Measurements from ENCODE around the gene COL2A1. TPM values are rescaled to one million over a fixed set of nuclear protein-coding genes. Genes with fewer than 3 reads are reported as not detected.

COL2A1 gene
- total RNA-seq, 2 experiments from 2014 or later: not detected

DNA sequence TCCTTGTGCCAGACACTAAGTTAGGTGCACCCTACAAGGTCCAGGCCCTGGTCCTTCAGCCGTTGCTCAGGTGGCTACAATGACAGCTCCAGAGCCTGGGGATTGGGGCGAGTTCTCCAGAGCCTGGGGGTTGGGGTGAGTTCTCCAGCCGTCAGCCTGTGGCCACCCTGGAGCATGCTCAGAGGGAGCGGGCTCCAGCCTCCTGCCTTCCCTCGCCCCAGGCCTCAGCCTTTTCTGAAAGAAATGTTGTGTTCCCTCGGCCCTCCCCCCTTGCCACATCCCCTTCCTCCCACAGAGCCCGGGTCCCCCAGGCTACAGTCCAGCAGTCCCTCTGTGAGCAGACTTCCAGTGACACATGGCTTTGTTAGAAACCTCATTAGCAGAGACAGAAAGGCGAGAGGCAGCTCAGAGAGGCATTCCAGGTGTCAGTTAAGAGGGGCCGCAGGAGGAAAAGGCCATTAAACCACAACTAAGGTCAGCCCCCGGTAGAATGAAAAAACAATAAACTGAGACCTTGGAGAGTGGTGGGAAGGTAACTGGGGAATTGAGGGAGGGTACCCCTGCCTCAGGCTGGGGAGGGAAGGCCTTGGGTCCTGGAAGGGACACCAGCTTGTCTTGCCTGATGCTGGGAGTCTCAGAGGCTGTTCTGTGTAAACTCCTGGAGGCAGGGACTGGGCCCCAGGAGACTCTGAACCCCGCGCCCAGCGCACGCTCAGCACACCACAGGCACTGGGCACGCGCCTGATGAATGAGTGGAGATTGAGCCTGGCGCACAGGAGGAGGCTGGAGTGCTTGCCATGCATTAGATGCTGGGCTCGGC lies 23.1 kb upstream of the COL2A1 start:
- Mint-ChIP-seq H3K9me3 (no peaks in the 10 kb centered on the region), H3K4me1 (ENCODE audit: low read depth) (no peaks in the 10 kb centered on the region), H3K27ac (no peak overlapping the region), H3K27me3 (ENCODE audit: low read depth) (peaks cover 2% of the 10 kb centered on the region), H3K36me3 (ENCODE audit: low read depth) (no peaks in the 10 kb centered on the region), H3K4me3 (no peak overlapping the region)
- CTCF ChIA-PET: no interaction called here
- DNase-seq: no peak
- intact Hi-C loops (cut with micrococcal nuclease): no loop called here

DNA sequence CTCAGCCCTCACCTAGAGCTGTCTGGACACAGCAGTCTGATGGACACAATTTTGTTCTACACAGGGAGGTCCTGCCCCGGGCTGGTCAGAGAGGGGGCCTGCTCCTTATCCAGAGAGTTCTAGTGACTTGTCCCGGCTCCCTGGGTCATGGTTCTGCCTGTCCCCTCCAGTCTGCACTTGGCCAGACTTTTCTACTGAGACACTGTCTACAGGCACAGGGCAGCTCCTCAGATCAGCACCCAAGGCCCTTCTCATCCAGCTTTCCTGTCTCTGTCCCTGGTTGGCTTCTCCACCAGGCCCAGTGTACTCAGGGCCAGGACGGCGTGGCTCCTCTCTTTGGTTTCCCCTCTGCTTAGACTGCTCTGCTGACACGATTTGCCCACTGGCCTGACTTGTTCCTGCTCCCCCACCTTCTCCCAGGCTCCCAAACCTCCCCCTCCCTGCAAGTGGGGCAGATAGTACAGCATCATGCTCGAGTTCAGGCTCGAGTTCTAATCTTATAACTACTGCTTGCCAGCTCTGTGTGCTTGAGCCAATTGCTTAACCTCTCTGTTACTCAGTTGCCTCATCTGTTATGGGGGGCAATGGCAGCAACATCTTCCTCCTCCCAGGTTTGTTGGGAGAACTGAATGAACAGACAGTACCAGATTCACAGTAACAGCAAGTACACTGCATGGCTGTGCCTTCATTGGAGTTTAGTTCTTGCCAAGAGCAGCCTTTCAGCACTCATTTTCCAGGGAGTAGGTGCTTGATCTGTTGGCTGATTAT lies 22.0 kb upstream of the COL2A1 start:
- intact Hi-C loops (cut with micrococcal nuclease): no loop called here
- no peaks in the 10 kb centered on the region for H3K4me1 Mint-ChIP-seq (ENCODE audit: low read depth)
- no peak for DNase-seq
- H3K36me3 Mint-ChIP-seq (ENCODE audit: low read depth): no peaks in the 10 kb centered on the region
- CTCF ChIA-PET: interaction anchor here (0.7 kb wide), 1 partner anchor 302 kb away, joined by 3 read pairs; no protein-coding TSS in a partner anchor
- H3K4me3 Mint-ChIP-seq: no peak overlapping the region
- H3K27ac Mint-ChIP-seq: no peak overlapping the region
- H3K9me3 Mint-ChIP-seq: no peaks in the 10 kb centered on the region
- peaks cover 2% of the 10 kb centered on the region for H3K27me3 Mint-ChIP-seq (ENCODE audit: low read depth)

DNA sequence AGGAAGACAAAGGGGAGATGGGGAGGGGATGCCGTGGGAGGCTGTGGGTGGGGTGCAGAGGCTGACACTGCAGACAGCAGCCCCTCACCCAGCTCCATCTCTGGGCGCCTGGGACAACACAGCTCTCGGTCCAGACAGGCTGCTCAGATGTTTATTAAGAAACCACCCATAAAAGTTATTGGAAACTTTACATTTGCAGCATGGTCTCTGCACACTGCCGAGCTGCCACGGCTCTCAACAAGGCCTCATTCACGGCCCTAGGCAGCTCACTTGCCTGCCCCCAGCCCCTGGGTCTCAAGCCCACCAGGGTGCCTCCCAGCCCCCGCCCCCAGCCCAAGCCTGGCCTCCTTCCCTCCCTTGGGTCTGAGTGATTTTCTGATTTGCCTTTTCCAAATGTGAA lies 21.0 kb upstream of the COL2A1 start:
- H3K27me3 Mint-ChIP-seq (ENCODE audit: low read depth): peaks cover 2% of the 10 kb centered on the region
- H3K9me3 Mint-ChIP-seq: no peaks in the 10 kb centered on the region
- no peaks in the 10 kb centered on the region for H3K4me1 Mint-ChIP-seq (ENCODE audit: low read depth)
- no peak for DNase-seq
- H3K36me3 Mint-ChIP-seq (ENCODE audit: low read depth): no peaks in the 10 kb centered on the region
- intact Hi-C loops (cut with micrococcal nuclease): no loop called here
- no peak overlapping the region for H3K4me3 Mint-ChIP-seq
- CTCF ChIA-PET: no interaction called here
- no peak overlapping the region for H3K27ac Mint-ChIP-seq

DNA sequence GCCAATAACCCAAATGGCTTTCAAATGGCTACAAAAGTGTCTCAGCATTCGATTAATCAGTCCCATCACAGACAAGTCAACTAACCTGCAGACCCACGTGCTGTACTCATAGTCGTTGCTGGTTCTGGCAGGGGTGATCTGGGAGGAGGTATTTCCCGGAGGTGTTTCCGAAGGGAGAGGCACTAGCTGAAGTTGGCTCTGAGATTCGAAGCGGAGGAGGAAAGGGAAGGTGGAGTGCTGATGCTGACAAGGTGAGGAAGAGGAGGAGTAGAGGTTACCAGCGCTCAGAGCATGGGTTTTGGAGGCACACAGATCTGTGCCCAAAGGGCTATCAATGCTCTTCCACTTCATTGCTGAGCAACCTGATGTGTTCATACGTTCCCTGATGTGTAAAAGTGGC lies 20.5 kb upstream of the COL2A1 start:
- H3K36me3 Mint-ChIP-seq (ENCODE audit: low read depth): no peaks in the 10 kb centered on the region
- H3K4me3 Mint-ChIP-seq: no peak overlapping the region
- no peaks in the 10 kb centered on the region for H3K9me3 Mint-ChIP-seq
- no peaks in the 10 kb centered on the region for H3K4me1 Mint-ChIP-seq (ENCODE audit: low read depth)
- DNase-seq: no peak
- no peak overlapping the region for H3K27ac Mint-ChIP-seq
- peaks cover 2% of the 10 kb centered on the region for H3K27me3 Mint-ChIP-seq (ENCODE audit: low read depth)
- CTCF ChIA-PET: no interaction called here
- intact Hi-C loops (cut with micrococcal nuclease): no loop called here

DNA sequence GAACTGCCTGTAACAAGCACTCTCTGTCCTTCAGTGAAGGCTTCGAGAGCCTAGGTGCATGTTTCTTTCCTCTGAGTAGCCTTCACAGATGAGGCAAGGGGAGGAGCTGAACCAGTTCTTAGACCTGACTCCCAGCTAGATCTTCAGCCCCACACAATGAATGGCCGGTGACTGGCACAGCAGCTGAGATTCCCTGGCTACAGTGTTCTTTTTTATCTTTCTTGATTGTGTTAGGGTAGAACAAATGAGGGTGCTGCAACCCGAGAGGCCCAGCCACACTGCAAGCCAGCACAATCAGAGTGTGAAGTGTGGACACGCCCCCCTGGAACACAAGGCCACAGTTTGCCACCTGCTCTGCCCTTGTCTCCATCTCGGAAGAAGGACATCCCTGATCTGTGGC lies 19.1 kb upstream of the COL2A1 start:
- H3K36me3 Mint-ChIP-seq (ENCODE audit: low read depth): no peaks in the 10 kb centered on the region

DNA sequence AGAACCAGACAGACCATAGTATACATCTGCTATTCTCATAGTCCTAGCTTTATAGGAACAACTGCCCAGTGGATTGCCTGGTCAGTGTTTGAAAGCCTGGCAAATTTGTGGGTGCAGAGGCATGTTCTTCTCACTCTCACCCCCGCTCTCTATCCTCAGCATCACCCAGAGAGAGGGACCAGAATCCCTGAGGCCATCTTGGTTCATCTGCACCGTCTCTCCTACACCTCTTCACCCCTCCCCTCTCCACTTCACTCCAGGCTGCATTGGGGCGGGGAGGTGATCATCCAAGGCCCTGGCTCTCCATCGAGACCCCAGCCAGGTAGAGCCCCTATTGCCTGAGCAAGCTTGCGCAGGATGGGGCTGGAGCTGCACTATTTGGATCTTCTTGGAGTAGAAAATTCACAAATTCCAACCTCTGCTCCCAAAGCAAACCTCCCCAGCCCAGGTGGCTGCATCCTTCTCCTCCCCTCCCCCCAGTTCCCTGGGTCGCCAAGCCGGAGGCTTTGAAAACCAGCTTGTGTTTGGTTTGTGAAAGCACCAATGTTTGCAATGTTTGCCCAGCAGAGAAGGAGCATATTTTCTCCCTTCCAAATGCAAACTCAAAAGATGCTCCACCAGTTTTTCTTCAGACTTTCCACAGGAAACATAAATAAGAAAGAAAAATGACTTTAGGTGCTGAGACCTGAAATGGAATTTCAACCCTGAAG lies 18.6 kb upstream of the COL2A1 start:
- intact Hi-C loops (cut with micrococcal nuclease): no loop called here
- Mint-ChIP-seq H3K9me3 (no peaks in the 10 kb centered on the region), H3K27ac (no peak overlapping the region), H3K27me3 (ENCODE audit: low read depth) (peaks cover 2% of the 10 kb centered on the region), H3K4me1 (ENCODE audit: low read depth) (no peaks in the 10 kb centered on the region), H3K36me3 (ENCODE audit: low read depth) (no peaks in the 10 kb centered on the region), H3K4me3 (no peak overlapping the region)
- CTCF ChIA-PET: interaction anchor here (1.0 kb wide), 1 partner anchor 9 kb away, joined by 3 read pairs; no protein-coding TSS in a partner anchor
- no peak for DNase-seq

More for the DNA sequence above, 19.1 kb upstream of the COL2A1 start:
- H3K4me3 Mint-ChIP-seq: no peak overlapping the region
- CTCF ChIA-PET: no interaction called here
- H3K9me3 Mint-ChIP-seq: no peaks in the 10 kb centered on the region
- DNase-seq: no peak
- H3K4me1 Mint-ChIP-seq (ENCODE audit: low read depth): no peaks in the 10 kb centered on the region
- intact Hi-C loops (cut with micrococcal nuclease): no loop called here
- H3K27me3 Mint-ChIP-seq (ENCODE audit: low read depth): peaks cover 2% of the 10 kb centered on the region
- no peak overlapping the region for H3K27ac Mint-ChIP-seq

DNA sequence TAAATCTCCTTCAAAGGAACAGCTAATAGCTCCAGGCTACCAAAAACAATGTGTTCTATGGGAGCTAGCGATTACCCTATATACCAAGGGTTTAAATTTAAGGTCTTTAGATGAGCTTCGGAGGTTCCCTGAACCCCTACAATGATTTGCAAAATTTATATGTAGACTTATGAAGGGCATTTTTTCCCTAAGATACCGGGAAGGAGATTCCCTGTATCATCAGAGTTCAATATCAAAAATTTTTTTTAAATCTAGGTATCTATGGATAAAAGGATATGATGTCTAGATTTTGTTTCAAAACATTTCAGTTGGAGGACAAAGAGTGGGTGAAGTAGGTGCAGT lies 17.9 kb upstream of the COL2A1 start:
- Mint-ChIP-seq H3K27me3 (ENCODE audit: low read depth) (peaks cover 2% of the 10 kb centered on the region), H3K36me3 (ENCODE audit: low read depth) (no peaks in the 10 kb centered on the region), H3K4me3 (no peak overlapping the region), H3K27ac (no peak overlapping the region), H3K4me1 (ENCODE audit: low read depth) (no peaks in the 10 kb centered on the region), H3K9me3 (no peaks in the 10 kb centered on the region)
- CTCF ChIA-PET: interaction anchor here (1.0 kb wide), 1 partner anchor 9 kb away, joined by 3 read pairs; no protein-coding TSS in a partner anchor
- no peak for DNase-seq
- intact Hi-C loops (cut with micrococcal nuclease): no loop called here

DNA sequence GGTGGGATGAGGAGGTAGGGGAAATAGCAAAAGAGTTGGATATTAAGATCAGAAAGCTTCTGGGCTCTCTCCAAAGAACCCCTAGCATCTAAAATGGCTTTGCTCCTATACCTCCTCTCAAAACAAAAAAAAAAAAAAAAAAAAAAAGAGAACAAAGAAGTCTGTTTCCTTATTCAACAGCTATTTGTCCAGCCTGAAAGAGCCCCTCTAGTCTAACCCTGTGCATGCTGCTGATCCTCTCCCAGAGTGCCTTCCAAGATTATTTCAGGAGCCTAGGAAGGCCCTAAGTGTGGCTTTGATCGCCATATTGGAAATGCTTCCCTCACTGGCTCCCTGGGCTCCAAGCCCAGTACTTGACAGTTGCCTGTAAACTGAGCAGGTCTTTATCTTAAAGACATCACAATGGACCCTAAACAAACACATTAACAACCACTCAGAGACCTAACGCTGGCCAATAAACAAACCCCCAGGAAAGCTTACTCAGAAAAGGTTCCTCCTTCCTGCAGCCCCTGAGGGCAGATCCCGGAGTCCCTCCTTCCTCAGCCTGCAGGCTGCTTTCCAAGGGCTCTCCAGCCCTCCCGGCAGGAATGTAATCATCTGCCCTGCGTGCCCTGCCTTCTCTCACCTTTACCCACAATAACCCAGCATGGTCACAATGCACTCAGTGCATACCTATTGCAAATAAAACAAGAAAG lies 17.4 kb upstream of the COL2A1 start:
- CTCF ChIA-PET: interaction anchor here (1.0 kb wide), 1 partner anchor 10 kb away, joined by 3 read pairs; no protein-coding TSS in a partner anchor
- H3K36me3 Mint-ChIP-seq (ENCODE audit: low read depth): no peaks in the 10 kb centered on the region

DNA sequence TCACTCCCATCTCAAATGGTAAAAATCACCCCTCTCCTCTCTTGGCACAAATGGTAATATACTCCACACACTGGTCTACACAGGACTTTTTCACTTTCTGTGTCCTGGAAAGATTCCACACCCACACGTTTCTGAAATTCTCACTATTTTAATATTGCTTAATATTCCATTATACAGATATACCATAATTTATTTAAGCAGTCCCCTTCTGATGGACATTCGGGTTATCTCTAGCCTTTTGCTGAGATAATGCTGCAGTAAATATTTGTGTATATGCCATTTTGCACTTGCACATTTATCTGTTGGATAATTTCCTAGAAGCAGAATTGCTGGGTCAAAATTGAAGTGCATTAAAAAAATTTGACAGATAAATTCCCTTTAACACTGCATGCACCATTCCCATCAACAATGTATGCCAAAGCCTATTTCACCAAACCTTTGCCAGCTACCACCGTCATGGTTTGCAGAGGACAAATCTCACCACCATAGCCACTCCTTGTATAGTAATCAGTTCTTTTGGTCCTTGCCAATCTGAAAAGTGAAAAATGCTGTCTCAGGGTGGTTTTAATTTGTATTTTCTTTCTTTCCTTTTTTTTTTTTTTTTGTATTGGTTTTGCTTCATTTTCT lies 15.5 kb upstream of the COL2A1 start:
- no peak for DNase-seq
- H3K4me1 Mint-ChIP-seq (ENCODE audit: low read depth): no peaks in the 10 kb centered on the region
- H3K36me3 Mint-ChIP-seq (ENCODE audit: low read depth): no peaks in the 10 kb centered on the region
- intact Hi-C loops (cut with micrococcal nuclease): no loop called here
- no peak overlapping the region for H3K4me3 Mint-ChIP-seq
- no peak overlapping the region for H3K27ac Mint-ChIP-seq
- H3K27me3 Mint-ChIP-seq (ENCODE audit: low read depth): peaks cover 1% of the 10 kb centered on the region
- CTCF ChIA-PET: interaction anchor here (0.7 kb wide), 1 partner anchor 607 kb away, joined by 3 read pairs; no protein-coding TSS in a partner anchor
- H3K9me3 Mint-ChIP-seq: no peaks in the 10 kb centered on the region

More for the DNA sequence above, 17.4 kb upstream of the COL2A1 start:
- H3K4me3 Mint-ChIP-seq: no peak overlapping the region
- intact Hi-C loops (cut with micrococcal nuclease): no loop called here
- no peak overlapping the region for H3K27ac Mint-ChIP-seq
- peaks cover 2% of the 10 kb centered on the region for H3K27me3 Mint-ChIP-seq (ENCODE audit: low read depth)
- DNase-seq: no peak
- H3K4me1 Mint-ChIP-seq (ENCODE audit: low read depth): no peaks in the 10 kb centered on the region
- H3K9me3 Mint-ChIP-seq: no peaks in the 10 kb centered on the region

DNA sequence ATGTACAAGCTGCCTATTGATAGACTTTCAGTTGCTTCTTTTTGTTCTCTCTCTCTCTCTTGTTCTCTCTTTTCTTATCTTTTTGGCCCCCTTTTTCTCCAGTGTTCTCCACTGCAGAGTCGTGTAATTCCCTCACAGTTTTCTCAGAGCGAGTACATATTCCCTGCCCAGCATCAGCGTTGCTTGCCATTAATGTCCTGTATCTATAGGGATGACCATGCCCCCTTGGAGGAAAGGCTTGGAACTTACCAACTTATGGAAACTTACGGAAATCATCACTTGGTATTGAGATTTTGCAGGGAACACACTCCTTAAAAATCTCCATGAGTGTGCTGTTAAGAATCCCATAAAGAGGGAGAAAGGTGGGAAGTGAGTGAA lies 14.3 kb upstream of the COL2A1 start:
- no peaks in the 10 kb centered on the region for H3K9me3 Mint-ChIP-seq
- intact Hi-C loops (cut with micrococcal nuclease): no loop called here
- CTCF ChIA-PET: no interaction called here
- no peak for DNase-seq
- no peaks in the 10 kb centered on the region for H3K4me1 Mint-ChIP-seq (ENCODE audit: low read depth)
- no peaks in the 10 kb centered on the region for H3K27me3 Mint-ChIP-seq (ENCODE audit: low read depth)
- H3K27ac Mint-ChIP-seq: no peak overlapping the region
- H3K36me3 Mint-ChIP-seq (ENCODE audit: low read depth): no peaks in the 10 kb centered on the region
- no peak overlapping the region for H3K4me3 Mint-ChIP-seq

DNA sequence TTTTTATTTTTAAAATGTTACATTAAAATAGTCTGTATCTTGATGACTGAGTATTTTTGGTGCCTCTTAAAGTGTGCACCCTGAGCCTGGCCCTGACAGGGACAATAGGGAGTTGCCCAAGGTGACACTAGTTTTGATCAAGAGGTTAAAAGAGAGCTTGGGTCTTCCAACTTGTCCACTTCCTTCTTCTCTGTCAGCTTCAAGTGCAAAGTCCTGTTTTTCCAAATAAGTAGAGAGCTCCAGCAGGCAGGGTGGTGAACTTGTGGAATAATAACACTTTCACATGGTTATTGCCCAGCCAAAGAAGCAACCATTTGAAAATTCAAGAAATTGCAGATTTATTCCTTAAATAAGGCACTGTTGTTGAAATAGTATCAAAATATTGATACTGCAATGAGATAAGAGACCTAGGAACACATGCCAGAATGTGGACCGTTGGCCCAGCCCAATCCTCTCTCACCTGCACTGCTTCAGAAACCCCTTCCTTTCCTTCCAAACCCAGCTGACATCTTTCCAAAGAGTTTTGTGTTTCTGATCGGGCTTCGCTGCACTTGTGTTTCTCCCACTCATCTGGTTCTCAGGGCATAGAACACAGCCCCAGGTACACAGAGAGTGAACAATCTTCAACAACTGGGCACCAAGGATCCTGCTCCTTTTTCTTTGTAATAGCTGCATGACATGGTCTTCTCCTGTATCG lies 13.8 kb upstream of the COL2A1 start:
- intact Hi-C loops (cut with micrococcal nuclease): no loop called here
- no peaks in the 10 kb centered on the region for H3K4me1 Mint-ChIP-seq (ENCODE audit: low read depth)
- CTCF ChIA-PET: interaction anchor here (1.5 kb wide), 1 partner anchor 76 kb away, joined by 4 read pairs; no protein-coding TSS in a partner anchor
- DNase-seq: no peak
- no peaks in the 10 kb centered on the region for H3K27me3 Mint-ChIP-seq (ENCODE audit: low read depth)
- H3K27ac Mint-ChIP-seq: no peak overlapping the region
- no peaks in the 10 kb centered on the region for H3K36me3 Mint-ChIP-seq (ENCODE audit: low read depth)
- no peaks in the 10 kb centered on the region for H3K9me3 Mint-ChIP-seq
- H3K4me3 Mint-ChIP-seq: no peak overlapping the region

Data from activated naive CD4-positive, alpha-beta T cell treated with anti-CD3 and anti-CD28 coated beads for 36 hours (primary cell).